ENCODE data around the gene USP47.

USP47 gene

DNA sequence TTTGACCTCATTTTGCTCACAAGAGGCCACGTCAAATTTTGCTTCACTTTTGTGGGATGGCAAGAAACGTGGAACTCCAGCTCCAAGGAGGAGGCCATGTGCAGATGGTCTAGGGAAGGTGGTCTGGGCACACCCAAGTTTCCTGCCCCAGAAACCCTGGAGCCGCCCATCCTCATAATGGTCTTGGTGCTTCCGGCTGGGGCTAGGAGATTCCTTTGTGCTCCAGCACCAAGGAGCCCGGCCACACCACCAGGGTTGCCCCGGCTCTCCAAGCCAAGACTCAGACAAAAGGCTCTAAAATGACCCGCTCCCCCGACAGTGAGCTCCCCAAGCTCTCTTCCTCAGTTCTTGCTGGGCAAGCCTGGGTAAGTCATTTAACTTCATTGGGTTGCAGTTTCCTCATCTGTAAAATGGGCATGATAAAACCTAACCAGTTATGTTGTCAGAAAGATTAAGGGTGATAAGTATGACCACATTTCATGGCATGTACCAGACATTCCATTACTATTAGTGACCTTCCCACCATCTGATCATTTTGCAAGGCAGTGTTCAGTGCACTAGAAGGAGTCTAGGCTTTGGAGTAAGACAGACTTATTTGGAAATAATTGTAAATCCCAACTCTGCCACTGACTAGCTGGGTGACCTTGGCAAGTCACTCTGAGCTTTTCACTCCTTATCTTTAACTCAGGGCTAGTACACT is 143.4 kb downstream of the USP47 start:
- DNase-seq, result no peak

DNA sequence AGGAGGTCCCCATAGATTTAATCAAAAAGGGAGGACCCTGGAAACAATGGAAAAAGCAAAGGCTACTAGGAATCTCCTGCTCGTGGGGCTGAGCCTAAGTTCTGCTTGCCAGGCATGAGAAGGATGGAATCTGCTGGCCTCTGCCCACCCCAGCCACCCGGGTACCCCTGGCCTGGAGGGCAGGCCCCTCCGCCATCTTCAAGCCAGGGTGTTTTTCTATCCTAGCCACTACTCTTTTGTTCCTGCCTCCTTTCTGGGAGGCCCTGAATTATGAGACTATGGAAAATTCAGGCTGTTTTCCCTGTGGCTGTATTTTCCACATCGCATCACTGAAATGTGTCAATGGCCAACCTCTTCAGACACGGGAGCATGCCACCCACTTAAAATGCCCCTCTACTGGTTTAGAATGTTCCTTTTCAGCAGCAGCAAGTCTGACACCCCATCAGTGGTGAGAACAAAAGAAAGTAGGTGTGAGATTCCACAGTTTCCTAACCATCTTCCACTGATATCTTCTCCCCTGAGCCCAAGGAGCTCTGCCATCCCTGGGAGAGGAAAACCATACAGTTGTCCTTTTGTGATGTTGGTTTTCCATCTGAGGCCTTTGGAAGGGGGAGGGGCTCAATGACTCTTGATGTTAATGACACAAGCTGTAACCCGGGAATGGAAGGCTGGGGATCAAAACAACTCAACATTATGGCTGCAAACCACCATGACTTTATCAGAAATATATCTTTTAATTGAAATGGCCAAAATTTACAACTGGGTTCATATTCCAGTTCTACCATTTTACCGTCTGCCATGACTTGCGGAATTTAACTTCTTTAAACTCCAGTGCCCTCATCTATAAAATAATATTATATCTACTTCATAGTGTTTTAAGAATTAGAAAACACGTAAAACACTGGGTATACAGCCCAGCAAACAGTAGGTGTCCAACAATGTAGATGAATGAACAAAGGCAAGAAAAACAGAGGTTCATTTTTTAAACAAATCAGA is 144.5 kb downstream of the USP47 start:
- DNase-seq, result no peak

DNA sequence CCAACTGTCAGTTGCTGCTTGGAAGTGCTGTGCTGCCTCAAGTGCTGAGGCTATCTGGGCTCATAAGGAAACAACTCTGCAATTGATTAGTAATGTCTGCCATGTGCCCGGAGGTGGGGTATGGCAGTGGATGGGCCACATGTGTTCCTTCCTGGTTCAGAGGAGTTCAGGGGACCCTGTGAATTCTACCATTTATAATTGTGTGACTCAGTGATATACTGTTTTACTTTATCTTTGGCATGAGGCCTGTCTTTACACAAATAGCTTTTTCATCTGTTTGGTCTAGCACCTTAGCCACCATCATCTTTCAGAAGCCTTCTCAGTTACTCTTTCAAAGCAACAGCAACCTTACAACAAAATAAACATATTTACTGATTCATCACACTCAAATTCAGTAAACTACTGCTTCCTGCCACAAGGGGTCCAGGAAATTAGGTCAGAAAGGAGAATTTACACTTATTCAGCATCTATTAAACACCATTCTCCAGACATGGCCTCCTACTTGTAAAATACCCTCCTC is 145.8 kb downstream of the USP47 start:
- no peak for DNase-seq

DNA sequence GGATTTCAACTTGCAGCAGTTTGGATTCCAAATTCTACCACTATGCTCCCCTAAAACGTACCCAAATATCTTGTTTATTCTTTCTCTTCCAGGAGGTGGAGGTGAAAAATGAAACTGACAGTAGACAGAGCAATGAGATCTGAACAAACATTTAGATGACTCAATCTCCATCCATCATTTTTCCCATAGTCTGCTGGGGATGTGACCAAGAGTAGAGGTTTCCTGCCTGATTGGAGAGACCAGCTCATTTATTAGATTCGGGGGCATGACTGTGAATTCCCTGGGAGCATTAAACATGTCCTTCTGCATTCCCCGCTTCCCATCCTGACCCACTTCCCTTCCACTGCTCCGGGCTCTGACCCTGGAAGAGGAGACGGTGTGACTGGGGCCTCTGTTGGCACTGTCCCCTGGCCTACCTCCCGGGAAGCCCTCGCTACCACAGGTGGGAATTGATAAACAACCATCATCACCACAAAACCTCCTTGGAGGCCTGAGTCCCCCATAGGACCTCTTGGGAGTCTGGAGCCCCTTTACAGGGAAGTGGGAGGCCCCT is 146.4 kb downstream of the USP47 start:
- DNase-seq, result no peak

DNA sequence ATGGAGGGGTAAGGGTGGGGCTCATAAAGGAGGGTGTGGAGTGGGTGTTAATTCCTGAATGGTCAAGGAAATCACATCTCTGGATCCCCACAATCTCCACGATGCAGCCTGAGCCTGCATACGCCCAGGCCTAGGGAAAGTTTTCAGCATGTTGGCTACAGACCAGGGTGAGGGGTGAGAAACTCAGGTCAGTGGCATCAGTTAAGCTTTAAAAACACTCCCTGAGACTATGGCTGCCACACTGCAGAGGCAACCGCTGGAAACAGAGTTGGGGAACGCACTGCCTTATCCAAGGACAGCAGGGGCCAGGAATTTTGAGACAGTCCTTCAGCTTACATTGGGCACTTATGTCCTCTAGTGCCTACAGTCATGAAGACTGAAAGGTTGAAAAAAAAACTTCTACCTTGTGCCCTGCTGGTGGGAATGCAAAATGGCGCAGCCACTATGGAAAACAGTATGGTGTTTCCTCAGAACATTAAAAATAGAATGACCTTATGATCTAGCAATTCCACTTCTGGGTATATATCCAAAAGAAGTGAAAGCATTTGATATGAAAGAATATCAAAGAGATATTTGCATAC is 147.0 kb downstream of the USP47 start:
- no peak for DNase-seq

DNA sequence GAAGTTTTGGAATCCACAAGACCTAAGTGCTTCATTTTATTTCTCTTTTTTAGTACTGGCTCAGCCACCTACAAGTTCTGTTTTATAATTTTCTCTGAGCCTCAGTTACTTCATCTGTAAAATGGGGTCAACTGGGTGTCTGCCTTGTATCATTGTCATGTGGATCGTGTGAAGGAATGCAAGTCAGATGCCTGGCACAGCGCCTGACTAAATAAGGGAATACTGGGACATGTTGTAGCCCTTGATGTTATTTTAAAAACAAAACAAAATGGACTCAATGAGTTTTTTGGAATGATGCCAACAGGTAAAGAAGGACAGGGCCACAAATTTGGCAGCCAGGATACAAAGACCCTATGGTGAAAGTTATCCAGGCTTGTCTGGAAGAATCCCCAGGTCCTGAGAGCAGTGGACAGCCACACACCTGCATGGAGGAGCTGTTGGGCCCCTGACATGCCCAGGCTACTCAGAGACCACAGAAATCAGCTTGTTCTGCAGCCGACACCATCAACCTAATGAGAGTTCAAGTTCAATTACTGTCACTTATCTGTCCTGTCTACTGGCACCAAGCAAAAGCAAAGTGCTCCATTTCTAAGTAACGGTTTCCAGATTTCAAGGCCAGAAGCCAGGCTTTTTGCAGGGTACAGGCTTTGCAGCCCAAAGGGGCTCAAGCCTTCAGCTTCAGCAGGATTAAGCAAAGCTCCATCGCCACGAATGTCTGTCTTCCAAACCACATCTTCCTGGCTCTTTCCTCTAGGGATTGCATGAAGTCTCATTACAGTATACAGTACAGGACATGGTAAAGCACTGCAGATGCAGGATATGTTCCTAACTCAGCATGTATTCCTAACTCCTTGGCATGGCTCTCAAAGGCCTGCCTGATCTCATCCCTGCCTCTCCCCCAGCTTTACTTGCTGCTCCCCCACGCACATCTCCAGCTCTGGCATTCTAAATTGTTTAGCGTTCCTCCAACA is 148.3 kb downstream of the USP47 start:
- DNase-seq, result no peak

DNA sequence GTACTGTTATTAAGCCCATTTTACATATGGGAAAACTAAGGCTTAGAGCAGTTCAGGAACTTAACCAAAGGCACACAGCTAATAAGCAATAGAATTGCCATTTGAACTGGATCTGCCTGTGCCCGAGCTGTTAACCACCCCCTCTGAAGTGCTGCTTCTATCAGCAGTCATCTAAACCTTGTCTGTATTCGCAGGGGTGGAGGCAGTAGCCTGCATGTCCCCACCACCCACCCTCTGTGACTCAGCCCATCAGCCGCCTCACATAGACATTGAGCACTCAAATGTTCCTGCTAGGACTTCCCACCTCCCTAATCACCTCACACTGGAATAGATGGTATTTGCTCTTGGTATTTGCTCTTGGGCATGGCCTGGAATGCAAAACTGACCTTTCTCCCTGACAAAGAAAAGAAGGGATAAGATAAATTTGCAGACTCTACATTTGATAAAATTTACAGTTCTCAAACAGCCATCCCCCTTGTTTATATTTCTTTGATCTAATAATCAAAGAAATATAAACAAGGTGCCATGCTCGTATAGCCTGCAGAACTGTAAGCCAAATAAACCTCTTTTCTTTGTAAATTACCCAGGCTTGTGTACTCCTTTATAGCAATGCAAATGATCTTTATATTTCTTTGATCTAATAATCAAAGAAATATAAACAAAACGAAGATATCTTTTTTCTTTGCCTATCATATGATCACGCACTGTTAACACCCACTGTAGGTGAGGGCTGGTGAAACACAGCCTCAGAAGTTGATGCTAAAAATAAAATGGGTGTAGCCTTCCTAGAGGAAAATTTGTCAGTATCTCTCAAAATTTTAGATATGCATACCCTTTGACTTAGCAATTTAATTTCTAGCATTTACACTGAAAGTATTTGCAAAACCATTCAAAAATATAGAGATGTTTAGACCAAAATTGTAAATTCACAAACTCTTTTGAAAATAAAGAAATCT is 150.8 kb downstream of the USP47 start:
- no peak for DNase-seq

DNA sequence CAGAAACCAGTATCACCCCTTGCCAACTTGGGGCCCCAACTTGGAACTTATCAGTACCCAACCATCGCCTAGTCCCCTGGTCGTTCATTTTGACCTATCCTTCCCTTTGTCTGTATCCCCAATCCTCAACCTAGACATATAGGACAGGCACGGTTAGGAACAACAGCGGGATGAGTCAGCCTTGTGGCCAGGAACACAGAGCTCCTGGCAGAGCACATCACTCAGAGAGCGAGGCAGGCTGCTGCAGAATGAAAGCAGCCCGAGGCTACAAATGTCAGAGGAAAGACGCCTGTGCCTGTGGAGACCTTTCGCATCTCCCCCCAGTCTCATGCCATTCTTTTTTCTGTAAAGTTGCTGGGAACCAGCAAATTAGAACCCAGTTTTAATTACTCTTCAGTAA is 152.1 kb downstream of the USP47 start:
- DNase-seq, result no peak

DNA sequence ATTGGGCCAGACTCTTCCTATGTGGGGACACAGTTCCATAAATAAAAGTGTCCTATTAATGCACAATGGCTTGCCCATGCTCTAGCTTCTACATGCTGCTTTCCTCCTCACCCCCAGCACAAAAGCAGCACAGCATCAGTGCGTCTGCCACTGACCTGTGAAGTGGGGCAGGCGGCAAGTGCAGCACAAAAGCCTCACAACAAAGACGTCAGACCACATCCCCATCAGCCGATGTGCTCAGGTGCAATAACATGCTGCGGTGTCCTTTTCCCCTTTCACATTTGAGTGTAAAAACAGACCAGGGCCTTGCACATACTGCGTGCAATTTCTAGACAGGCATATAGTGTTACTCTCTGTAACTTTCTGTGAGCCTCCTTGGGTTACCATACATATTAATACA is 153.8 kb downstream of the USP47 start:
- no peak for DNase-seq

DNA sequence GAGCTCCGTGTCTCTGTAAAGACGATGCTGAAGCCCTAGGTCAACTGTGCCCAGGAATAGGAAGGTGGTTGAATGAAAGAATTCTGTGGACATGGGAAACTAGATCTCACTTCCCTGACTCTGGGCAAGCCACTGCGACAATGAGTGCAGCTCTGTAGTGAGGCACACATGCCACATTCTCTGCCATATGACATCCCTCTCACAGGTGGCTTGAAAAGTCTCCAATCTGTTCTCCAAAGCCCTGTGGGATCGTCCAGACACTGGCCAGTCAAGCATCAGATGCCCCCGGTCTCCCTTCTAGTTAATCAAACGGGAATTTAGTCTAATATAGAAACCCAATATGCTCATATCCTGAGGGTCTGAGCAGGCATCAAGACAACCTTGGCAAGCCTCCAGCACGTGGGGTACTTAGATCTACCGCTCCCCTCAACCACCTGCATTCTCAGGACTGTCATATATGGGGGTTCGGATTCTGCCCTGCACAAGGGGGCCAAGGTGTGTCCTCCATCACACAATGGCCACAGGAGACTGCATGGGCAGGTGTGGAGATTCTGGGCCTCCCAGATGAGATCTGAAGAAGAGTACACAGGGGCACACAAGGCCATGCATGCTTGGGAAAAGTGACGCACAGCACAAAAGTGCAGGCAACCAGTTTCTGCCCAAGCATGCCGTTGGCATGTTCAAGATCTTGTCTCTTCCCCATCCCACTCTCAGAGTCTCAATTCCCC is 154.7 kb downstream of the USP47 start:
- DNase-seq, result no peak

DNA sequence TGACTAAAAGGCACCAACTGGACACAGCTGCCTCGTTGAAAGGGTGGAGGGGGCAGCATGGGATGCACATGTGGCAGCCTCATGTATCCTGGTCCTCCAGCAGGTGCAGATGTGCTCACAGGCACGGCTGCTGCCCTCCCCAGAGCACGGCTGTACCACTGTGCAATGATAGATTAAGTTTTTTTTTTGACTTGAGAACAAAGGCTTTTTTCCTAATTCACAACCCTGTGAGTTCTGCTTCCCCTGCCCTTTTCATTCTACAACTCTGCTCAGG is 155.2 kb downstream of the USP47 start:
- DNase-seq, result no peak

DNA sequence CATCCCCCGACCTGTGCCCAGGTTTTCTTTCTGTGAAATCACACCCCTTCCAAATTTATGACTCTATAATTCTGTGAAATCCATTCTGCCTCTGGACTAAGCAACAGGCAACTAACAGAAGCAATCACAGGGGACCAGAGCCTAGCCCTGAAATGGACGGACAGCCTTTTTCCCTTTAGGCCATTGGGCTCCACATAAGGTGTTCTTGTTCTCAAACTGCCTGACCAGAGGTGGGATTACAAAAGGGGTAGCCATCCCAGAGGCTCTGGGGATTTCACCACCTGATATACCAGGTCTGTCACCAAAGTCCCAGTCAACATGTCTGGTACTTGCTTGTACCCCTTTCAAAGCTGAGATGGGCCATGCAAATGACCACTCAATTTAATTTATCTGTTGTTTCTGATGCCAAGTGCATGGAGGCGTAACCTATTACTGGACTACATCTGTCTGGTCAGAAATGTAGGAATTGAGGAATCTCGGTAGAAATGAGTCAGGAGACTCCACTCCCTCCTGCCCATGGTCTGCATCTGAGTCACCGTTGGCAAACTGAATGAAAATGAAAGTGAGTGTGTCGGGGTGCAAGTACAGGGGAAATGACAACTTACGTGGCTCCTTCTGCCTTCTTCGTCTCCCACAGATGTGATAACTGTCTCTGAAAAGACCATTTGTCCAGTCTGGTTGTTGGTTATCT is 156.5 kb downstream of the USP47 start:
- no peak for DNase-seq

DNA sequence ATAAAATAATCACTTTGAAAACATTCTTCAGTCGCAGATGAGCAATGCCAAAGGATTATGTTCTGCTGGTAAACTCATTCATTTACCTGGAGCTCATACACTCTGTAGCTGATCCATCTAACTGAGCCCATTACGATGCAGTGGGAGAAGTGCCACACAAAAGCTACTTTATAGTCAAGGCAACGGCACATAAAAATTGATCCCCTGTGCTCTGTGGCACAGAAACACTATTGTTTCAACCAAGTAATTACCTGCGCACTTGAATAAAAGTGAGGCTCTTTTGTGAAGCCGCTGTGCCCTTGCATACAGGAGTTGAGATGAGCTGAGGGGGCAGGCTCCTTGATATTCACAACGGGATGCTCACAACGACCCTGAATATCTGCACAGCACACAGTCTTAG is 159.4 kb downstream of the USP47 start:
- DNase-seq, result no peak

DNA sequence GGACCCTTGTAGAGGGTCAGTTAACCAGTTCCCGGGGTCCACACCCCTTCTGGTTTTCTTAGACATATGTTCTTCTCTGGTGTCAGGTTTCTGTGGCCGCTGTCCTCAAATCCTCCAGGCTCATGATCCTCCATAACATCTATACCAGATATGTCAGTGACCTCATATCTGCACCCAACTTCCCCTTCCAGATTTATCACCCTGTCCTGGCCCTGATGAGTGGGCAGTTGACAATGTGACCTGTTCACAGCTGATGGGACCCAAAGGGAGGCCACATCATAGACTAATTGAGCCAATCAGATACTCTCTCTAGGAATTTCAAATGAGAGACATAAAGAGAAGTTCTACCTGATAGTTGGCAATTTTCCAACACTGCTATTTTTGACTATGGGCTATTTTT is 161.6 kb downstream of the USP47 start:
- no peak for DNase-seq

DNA sequence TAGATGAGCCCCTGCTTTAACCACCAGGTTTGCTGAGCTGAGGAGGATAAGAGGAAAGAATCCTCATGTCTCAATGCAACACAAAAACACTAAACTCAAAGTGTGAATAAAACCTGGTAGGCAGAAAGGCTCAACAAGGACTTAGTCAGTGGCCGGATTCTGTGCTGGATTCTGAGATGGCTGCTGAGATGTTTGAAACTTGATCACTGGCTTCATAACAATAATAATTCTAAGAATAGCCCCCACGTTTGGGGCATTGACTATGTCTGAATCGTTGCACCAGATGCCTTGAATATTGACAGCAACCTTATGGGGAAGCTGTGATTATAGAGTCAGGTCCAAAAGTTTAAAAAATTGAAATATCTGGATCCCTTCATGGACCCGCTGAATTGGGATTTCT is 162.0 kb downstream of the USP47 start:
- DNase-seq, result no peak

DNA sequence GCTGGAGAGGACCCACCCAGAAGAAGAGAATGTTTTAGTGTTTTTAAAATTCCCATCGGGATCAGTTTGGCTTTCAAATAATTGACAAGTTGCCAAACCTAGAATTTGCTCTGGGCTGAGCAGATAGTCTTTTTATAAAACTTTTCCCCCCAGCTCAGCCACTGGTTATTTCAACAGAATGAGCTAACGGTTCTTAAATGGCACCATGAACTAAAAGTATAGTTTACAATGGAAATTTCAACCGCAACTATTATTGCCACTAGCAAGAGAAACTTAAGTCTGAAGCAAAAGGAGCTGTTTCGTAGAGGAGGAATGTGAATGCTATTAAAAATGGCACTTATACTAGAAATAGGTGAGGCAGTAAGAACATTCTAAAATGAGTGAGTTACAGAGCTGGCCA is 163.3 kb downstream of the USP47 start:
- no peak for DNase-seq

DNA sequence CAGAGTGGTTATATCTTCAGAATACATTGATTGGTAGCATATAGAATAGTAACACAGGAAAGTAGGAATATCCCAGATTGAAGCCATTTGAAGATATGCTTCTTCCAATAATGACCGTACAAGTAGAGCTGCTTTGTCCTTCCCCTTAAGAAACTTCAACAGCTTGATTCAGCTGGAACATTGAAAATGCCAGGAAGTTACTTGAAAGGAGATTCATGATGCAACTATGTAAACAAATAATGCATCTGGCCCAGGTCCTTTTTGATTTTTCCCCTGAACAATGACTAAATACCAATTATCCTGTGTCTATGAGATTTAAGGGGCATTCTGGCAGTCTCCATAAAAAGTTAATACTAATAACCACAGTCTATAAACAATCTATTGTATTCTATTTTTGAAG is 163.7 kb downstream of the USP47 start:
- DNase-seq, result no peak

DNA sequence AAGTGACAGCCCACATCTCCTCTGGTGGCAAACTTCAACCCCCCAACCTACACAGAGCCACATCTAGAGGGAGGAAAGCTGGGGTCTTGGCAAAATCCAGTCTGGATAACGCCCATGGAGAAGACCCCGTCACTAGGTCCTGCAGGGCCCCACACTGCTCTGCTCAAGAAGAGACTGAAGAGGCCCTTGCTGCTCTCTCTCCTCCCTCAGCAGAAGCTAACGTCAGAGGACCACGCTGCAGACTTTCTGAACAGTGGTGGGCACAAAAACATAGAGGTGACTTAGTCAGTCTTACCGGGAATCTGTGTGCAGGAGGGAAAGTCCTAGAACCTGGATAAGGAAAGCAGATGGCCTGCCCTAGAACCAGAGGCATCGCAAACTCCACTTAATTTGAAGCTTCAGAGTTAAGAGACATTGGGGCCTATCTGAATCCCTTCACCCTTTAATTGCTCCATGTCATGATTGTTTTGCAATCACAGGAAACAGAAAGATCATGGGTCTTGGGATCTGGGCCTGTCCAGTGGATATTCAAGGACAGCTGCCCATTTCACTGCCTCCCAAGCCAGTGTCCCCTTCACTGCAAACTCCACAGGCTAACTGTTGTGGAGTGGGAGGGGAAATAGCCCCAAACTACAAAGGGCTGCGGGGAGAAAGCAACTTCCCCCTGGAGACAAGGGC is 164.9 kb downstream of the USP47 start:
- DNase-seq, result no peak

DNA sequence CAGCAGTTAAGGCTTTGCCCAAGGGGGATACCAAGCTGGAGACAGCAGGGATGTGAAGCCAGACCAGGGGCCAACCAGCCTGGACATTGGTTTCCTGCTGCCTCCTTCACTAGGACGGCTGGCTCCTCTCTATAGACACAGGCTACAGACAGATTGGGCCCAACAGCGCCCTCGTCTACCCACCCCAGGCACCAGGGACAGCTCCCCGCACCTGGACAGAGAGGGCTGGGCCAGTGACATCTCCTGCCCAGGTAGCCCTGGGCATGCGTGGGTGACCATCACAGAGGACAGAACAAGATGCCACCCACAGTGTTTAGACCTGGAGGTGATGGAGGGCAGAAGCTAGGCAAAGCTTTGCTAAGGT is 165.4 kb downstream of the USP47 start:
- DNase-seq, result no peak

Measured in femur (tissue), 1 donor.